GM18526 (cell line): ENCODE data around the gene KDM4B.

Experiments used
- POLR2A ChIP-seq: IDR thresholded peaks from 3 replicates; pipeline ENCODE4 v1.6.1; 2011; ENCODE audit not compliant: insufficient read length; ENCODE audit errors: extremely low read depth

KDM4B gene

DNA sequence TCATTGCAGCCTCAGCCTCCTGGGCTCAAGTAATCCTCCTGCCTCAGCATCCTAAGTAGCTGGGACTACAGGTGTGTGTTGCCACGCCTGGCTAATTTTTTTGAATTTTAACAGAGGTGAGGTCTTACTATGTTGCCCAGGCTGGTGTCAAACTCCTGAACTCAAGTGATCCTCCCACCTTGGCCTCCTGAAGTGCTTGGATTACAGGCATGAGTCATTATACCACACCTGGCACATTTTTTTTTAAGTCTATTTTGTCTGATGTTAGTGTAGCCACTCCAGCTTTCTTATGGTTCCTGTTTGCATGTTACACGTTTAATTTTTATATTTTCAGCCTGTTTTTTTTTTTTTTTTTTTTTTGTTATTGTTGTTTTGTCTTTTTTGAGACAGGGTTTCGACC lies 24.8 kb downstream of the KDM4B start:
- TF ChIP-seq POLR2A = no peak

DNA sequence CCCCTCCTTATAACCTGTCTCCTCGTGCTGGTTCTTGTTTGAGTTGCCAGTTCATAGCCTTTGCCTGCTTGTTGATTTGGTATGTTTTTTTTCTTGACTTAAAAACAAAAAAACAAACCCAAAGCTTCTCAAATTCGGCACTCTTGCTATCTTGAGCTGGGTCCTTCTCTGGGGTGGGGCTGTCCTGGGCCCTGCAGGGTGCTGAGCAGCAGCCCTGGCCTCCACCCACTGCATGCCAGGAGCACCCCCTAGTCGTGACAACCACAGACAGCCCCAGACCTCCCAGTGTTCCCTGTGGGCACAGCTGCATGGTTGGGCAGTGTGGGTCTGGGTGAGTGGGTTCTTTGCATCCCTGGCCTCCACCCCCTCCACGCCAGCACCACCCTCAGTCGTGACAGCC lies 27.8 kb downstream of the KDM4B start:
- TF ChIP-seq POLR2A = no peak

DNA sequence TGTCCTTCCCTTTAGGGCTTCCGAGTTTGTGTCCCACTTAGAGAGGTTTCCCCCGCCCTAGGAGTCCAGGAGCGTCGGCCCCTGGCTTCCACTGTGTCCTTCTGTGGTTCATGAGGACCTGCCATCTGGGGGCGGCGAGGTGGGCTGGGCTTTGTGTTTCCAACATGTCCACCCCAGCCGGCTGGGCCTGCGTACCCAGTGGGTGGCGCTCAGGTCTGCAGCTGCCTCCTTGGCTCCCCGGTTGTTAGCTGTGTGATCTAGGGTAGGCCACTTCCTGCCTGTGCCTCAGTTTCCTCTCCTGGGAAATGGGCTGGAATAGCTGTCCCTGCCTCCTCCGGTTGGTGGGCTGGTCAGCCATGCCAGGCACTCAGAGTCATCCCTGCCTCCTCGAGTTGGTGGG lies 28.4 kb downstream of the KDM4B start:
- no peak for TF ChIP-seq POLR2A

DNA sequence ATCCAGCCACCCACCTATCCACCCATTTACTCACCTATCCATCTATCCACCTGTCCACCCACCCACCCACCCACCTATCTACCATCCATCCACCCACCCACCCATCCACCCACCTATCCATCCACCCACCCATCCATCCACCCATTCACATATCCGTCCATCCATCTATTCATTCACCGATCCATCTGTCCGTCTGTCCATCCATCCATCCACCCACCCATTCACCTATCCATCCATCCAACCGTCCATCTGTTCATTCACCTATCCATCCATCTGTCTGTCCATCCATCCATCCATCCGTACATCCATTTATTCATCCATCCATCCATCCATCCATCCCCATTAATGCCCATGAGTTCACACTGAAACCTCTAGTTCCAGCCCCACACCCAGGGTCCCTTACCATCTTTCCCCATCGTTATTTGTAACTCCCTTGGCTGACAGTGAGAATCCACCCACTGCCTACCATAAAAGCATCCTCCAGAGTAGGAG lies 31.3 kb downstream of the KDM4B start:
- TF ChIP-seq POLR2A = no peak

DNA sequence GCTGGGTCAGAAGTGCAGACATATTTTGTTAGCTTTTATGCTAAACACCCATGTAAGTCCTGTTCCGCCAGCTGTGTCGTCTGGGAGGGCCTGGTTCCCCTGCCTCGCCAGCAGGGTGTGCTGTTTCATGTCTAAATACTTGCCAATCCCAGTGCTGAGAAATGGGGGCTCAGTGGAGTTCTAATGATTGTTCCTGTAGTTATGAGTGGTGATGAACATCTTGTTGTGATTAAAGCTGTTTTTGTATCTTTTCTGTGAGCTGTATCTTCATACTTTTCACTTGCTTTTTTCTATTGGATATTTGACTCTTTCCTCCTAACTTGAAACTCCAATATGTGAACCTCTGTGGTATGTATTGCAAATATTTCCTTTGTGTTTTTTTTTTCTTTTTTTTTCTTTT lies 32.7 kb downstream of the KDM4B start:
- TF ChIP-seq POLR2A = no peak

DNA sequence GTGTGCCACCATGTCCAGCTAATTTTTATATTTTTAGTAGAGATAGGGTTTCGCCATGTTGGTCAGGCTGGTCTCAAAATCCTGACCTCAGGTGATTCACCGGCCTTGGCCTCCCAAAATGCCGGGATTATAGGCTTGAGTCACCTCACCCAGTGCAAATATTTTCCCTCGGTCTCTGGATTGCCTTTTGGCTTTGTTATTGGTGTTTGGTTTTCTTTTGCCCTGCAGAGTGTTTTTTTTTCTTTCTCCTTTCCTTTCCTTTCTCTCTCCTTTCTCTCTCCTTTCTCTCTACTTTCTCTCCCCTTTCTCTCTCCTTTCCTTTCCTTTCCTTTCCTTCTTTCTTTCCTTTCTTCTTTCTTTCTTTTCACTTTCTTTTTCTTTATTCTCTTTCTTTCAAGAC lies 33.2 kb downstream of the KDM4B start:
- TF ChIP-seq POLR2A = no peak

DNA sequence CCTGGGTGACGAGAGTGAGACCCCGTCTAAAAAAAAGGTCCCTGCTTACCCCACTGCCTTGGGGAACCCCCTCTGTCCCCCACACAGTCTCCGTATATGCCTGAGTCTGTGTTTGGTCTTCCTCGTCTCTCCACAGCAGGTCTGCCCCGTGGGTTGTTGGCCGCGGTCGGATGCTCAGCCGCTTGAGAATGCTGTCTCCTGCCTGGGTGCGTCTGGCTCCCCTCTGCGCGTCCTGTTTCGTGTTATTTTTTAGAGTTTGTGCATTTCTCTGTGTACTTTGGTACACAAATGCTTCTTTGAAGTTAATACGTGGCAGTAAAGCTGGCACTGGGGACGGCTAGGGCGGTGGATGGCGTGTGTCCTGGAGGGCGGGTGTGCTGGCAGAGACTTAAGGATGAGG lies 34.9 kb downstream of the KDM4B start:
- TF ChIP-seq POLR2A = no peak

DNA sequence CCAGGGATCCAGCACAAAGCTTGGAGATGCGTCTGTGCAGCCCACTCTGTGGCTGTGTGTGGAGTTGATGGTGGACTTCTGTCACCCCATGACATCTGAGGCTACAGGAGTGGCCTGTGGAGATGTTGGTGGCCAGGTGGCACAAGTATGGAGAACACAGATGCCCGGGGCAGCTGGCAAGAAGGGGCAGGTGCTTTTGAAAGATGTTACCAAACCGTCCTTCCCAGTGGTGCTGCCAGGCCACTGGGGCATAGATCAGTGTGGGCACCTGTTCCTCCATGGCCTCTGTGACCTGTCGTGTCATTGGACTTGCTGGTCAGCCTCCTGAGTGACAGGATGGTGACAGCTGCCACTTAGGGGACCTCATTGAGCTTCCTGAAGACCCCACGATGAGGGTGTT lies 36.2 kb downstream of the KDM4B start:
- no peak for TF ChIP-seq POLR2A

DNA sequence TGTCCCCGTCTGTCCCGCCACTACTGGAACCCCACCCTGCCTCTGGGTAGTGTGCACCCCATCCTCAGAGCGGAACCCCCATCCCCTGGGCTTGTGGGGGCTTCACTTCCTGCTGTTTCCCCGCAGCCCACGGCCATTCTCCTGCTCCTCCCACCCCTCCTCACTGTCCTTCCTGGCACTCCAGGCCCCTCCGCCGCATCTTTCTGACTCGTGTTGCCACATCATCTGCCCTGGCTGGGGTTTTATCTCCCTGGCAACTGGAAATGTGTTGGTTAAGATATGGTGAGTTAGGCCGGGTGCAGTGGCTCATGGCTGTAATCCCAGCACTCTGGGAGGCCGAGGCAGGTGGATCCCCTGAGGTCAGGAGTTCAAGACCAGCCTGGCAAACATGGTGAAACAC lies 37.3 kb downstream of the KDM4B start:
- no peak for TF ChIP-seq POLR2A

DNA sequence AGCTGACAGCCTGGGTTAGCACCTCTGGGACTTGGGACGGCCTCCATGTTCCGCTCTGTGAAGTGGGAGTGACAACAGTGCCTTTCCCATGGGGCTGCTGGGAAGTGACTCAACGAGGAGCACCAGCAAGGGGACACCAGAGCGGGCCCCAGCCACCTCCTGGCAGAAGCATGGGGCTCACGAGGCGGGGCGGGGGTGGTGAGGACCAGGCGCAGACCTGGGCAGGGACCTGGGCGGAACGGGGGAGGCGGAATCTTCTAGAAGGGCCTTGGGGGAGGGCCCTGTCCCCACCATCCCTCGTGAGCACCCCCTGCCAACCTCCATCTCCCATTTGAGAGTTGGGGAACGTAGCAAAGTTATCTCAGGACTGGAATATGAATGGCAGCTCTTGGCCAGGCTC lies 37.9 kb downstream of the KDM4B start:
- no peak for TF ChIP-seq POLR2A

DNA sequence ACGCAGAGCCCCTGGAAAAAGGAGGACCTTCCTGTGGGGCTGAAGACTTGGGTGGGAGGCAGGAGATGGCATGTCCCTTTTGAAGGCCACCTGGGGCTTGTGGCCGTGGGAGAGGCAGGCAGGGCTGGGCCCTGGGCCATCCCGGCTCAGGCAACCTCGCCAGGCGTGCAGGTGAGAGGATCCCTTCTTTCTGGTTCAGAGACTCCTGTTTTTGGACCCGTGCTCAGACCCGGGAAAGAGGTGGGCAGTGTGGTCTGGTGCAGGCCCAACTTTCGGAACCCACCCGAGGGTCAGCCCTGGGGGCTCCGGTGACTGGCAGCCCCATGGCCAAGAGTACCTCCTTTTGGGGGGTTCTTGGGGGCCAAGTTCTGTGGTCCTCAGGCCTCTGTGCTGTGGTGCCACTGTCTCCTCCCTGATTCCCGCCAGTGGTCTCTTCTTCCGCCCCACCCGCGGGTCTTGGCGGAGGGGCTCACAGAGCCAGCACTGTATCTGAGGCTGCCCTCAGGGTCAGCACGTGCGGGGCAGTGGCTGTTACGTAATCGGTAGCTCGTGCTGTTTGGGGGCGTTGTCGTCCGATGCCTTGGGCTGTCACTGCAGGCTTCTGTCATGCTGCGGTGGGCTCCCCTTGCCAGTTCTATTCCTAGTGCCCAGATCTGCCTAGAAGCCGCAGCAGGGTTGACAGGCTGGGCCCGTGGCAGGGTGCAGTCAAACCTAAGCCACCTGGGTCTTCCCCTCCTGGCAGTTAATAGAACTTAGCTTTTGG lies 42.7 kb downstream of the KDM4B start:
- TF ChIP-seq POLR2A = no peak

DNA sequence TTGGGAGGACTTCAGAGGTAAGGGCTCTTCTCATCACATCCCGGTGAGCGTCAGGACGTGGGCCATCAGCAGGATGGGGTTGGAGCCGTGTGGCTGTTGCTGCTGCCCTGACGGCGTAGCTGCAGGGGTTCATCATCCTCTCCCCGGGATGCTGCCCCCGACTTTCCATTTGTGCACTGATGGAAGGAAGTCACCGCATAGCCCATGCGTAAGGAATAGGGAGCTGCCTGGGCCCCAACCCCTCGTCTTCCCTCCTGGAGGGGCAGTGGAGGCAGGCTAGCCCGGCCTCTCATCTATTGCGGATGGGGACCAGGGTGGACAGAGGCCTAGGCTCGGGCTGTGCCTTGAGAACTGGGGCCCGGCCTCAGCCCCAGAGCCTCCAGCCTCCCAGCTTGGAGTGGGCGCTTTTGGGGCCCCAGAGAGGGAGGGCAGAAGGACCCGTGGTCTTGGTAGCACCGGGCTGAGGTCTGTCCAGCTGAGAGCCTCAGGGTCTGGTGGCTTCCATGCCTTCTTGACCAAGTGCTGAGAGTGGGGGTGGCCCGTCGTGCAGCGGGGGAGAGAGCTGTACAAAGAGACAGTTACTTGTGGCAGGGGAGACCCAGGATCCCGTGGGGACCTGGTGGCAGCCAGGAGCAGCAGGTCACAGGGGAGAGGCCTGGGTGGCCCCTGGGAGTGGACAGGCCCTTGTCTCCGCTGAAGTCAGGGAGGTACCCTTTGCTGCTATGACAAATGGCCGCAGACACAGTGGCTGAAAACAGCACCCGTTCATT lies 44.0 kb downstream of the KDM4B start:
- no peak for TF ChIP-seq POLR2A

DNA sequence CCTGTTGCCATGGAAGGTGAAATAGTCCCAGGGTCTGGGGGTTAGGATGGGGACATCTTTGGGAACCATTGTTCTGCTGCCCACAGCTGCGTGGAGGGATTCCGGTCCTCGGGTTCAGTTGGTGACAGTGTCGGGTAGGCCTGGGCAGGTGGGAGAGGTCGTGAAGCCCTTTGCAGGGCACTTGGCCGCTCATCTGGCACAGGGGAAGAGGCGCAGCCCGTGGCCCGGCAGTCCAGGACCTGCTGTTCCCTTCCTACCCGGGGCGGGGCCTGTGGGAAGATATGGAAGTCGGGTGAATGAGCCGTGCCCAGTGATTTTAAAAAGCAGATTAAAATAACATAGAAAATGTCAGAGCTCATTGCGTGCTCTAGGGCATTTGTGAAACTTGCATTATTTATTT lies 44.8 kb downstream of the KDM4B start:
- TF ChIP-seq POLR2A = no peak

DNA sequence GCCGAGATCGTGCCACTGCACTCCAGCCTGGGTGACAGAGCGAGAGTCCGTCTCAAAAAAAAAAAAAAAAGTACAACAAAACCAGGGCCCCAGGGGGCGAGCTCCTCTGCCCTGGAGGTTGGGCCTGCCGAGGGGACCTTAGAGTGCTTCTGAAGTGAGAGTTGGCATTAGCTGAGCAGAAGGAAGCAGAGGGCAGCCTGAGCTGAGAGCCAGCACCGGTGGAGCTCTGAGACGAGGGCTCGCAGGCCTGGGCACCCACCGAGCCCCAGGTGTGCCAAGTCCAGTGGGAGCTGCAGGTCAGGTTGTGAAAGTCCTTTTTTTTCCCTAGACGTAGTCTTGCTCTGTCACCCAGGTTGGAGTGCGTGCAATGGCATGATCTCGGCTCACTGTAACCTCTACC lies 46.0 kb downstream of the KDM4B start:
- no peak for TF ChIP-seq POLR2A

DNA sequence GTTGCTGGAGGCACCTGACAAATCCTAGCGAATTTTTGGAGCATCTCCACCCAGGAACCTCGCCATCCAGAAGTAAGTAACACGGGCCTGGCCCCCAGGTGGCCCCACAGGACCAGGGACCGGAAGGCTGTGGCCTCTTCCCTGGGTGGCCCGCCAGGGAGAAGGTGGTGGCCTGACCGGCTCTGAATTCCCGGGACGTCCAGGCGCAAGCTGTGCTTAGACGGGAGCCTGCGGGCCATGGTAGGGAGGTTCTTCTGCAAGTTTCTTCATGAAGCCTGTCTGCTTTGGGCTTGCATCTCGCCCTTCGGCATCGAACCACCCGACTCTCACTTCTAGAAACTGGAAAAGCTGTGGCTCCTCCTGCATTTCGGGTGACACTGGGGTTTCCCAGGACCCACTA lies 47.4 kb downstream of the KDM4B start:
- no peak for TF ChIP-seq POLR2A

DNA sequence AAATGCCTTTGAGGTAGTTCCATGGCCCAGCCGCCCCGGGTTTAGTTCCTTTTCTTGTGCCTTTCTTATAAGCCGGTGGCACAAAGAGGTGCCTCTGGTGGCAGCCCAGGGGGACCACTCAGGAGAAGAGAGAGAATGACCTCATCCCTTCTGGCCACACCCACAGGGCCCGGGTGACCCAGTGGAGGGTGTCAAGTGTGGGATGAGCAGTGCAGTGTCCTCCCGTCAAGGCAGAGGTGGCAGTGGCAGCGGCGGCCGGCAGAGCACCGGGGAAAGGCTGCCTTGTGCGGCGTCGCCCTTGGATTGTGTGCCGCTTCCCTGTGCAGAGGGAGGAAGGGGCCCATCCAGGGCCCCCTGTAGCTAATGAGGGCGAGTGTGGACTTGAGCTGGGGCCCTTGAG lies 47.9 kb downstream of the KDM4B start:
- no peak for TF ChIP-seq POLR2A
